ENCODE data around the gene TARS2.

The TARS2 gene

GRCh38 chr1:150512846-150513245 is 25.6 kb downstream of the TARS2 start:
- in situ Hi-C loops (cut with MboI; ENCODE audit: low sequenced_read_pairs, unreplicated experiment): no loop called here
- DNase-seq (ENCODE audit: low spot score): no peak

GRCh38 chr1:150513351-150513791 is 26.2 kb downstream of the TARS2 start:
- no peak for TF ChIP-seq CTCF (IDR thresholded peaks at IDR 0.05; ENCODE audit: borderline replicate concordance, control extremely low read depth, extremely low read depth, insufficient read depth, missing control alignments)
- DNase-seq (ENCODE audit: low spot score): no peak
- in situ Hi-C loops (cut with MboI; ENCODE audit: low sequenced_read_pairs, unreplicated experiment): no loop called here

More at GRCh38 chr1:150512846-150513245, 25.6 kb downstream of the TARS2 start:
- no peak for TF ChIP-seq CTCF (IDR thresholded peaks at IDR 0.05; ENCODE audit: borderline replicate concordance, control extremely low read depth, extremely low read depth, insufficient read depth, missing control alignments)

GRCh38 chr1:150514260-150514659 is 27.0 kb downstream of the TARS2 start:
- in situ Hi-C loops (cut with MboI; ENCODE audit: low sequenced_read_pairs, unreplicated experiment): no loop called here
- no peak for TF ChIP-seq CTCF (IDR thresholded peaks at IDR 0.05; ENCODE audit: borderline replicate concordance, control extremely low read depth, extremely low read depth, insufficient read depth, missing control alignments)

GRCh38 chr1:150514913-150515327 is 27.7 kb downstream of the TARS2 start:
- in situ Hi-C loops (cut with MboI; ENCODE audit: low sequenced_read_pairs, unreplicated experiment): no loop called here
- DNase-seq (ENCODE audit: low spot score): no peak
- TF ChIP-seq CTCF (IDR thresholded peaks at IDR 0.05; ENCODE audit: borderline replicate concordance, control extremely low read depth, extremely low read depth, insufficient read depth, missing control alignments): no peak

More at GRCh38 chr1:150514260-150514659, 27.0 kb downstream of the TARS2 start:
- no peak for DNase-seq (ENCODE audit: low spot score)

GRCh38 chr1:150515328-150516049 is 28.3 kb downstream of the TARS2 start, which contains the start of gene FALEC:
TSS of gene FALEC (plus strand) at chr1:150515752.
- no peak for TF ChIP-seq CTCF (IDR thresholded peaks at IDR 0.05; ENCODE audit: borderline replicate concordance, control extremely low read depth, extremely low read depth, insufficient read depth, missing control alignments)

GRCh38 chr1:150516050-150516591 is 28.9 kb downstream of the TARS2 start:
- no peak for DNase-seq (ENCODE audit: low spot score)

More at GRCh38 chr1:150515328-150516049, 28.3 kb downstream of the TARS2 start, which contains the start of gene FALEC:
- in situ Hi-C loops (cut with MboI; ENCODE audit: low sequenced_read_pairs, unreplicated experiment): no loop called here
- peak; percentile 99 for DNase-seq (ENCODE audit: low spot score)

More at GRCh38 chr1:150516050-150516591, 28.9 kb downstream of the TARS2 start:
- in situ Hi-C loops (cut with MboI; ENCODE audit: low sequenced_read_pairs, unreplicated experiment): no loop called here
- no peak for TF ChIP-seq CTCF (IDR thresholded peaks at IDR 0.05; ENCODE audit: borderline replicate concordance, control extremely low read depth, extremely low read depth, insufficient read depth, missing control alignments)
